GM19099 (cell line): ENCODE results near the gene ARL4D.

ENCODE experiments used
- POLR2A ChIP-seq: IDR thresholded peaks from 3 replicates; pipeline ENCODE4 v1.6.1; 2011; ENCODE audit warnings: low read depth; ENCODE audit not compliant: insufficient read length; ENCODE audit errors: extremely low read depth

ARL4D gene

DNA sequence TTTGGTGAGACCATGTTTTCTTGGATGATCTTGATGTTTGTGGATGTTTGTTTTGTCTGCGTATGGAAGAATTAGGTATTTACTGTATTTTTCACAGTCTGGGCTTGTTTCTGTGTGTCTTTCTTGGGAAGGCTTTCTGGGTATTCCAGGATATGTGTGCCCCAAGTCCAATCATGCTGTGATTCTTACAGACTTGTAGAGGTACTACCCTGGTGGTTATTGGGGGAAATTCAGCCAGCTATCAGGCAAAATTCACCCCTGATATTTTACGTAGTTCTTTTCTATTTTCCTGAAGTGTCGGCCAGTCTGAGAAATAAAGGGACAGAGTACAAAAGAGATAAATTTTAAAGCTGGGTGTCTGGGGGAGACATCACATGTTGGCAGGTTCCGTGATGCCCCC lies 33.4 kb upstream of the ARL4D start:
- no peak for TF ChIP-seq POLR2A

DNA sequence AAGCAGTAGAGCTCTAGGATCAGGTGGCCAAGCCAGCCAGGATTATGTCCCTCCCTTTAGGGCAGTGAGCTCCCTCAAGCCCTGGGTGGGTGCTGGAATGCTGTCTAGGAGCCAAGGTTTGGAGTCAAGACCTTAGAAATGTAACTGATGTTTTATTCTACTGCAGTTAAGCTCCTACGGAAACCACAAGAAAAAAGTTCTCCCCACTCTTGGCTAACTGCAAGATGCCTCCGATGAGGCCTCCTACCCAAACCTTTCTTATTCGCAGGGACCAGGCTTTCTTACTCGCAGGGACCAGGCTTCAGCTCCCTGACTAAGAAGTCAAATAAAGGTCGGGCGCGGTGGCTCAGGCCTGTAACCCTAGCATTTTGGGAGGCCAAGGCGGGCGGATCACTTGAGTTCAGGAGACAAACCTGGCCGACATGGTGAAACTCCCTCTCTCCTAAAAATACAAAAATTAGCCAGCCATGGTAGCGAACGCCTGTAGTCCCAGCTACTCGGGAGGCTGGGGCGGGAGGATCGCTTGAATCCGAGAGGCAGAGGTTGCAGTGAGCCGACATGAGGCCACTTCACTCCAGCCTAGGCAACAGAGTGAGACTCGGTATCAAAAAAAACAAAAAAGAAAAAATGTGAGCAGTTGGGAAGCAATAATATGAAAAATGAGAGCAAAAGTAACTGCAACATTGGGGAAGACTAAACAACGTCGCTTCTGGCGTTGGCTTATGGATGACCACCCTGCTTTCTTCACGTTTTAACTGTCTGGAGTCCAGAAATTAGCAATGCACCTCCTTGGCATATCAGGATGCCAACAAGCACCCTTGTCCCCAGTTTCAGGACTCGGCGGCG lies 31.7 kb upstream of the ARL4D start:
- no peak for TF ChIP-seq POLR2A

DNA sequence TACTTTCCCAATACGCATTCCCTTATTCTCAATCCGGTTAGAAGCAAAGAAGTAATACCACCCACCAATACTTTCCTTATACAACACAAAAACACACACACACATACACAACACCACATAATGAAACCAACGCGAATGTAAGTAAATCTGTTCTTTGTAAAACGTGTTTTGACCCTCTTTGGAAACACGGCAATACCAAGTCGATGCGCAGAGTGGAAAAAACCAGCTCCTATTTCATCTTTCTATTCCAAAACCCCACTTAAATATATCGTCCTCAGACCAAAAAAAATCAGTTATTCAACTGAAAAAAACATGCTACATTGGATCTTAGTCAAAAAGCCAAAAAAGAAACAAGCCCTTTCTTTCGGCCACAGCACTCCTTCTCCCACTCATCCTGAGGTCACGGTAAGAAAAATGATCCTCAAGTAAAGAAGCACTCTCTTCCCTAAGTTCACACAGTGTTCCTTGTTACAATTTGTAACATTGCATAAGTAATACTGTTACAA lies 31.0 kb upstream of the ARL4D start:
- peak; percentile 100 for TF ChIP-seq POLR2A

DNA sequence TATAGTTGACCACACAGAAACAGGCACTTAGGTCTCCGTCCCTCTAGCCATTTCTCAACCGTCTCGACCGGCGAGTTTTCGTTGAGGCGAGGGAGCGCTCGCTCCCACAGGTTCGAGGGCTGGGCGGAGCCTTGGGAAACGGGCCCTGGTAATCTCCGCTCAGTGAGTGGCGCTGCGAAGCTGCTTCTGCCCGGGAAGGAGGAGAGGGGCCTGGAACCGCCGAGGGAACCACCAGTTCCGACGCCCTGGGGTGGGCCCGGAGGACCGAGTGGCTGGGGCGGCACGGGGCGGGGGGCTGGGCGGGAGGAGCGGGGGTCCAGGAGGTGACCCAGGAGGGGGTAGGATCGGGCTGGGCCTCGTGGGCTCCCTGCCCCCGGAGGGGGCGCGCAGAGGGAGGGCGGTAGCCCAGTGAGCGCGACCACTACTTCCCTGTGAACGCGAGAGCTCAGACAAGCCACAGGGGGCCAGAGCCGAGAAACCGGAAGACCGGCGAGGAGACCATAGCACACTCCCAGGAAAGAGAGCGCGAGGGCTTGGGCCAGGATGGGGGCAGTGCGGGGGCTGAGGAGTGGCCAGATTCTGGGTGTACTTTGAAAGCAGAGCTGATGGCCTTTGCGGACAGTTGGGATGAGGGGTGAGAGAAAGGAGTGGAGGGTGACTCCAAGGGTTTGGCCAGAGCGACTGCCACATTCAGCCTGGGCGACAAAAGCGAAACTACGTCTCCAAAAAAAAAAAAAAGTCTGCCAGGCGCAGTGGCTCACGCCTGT lies 29.9 kb upstream of the ARL4D start:
- peak; percentile 67 for TF ChIP-seq POLR2A

DNA sequence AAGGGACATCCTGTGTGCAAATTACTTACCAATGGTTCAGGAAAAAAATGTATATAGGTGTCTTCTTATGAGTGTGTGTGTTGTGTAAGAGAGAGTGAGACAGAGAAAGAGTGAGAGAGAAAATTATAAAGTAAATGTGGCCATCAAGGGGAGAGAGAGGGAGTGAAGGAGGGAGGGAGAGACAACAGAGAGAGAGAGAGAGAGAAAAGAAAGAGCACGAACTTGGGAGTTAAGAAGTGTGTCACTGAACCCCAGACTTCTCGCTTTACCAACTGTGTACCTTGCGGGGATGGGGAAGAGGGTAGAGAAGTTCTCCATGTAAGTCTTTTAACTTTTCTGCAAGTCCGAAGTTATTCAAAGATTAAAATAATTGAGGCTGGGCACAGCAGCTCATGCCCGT lies 28.8 kb upstream of the ARL4D start:
- no peak for TF ChIP-seq POLR2A

DNA sequence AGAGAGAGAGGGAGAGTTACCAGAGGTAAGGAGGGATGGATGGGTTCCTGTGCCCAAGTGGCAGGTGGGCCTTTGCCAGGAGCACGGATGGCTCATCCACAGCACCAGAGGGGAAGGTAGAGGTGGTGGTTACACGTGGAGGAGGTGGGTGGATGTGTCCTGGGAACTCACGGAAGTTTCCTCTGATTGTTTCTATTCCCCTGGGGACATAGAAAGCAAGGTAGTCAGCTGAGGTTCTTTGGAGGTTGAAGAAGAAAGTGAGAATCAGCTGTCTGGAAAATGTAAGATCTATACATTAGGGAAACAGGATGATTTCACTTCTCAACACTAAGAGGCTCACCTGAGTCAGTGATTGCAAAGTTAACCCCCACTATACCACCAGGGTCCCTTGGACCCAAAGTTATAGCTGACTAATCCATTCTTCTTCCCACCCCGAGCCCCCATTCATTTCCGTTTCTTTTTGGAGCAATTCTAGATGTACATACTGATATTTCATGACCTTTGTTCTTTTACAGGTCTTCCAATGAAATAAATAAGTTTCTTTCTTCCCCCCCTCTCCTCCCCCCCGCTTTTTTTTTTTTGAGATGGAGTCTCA lies 27.5 kb upstream of the ARL4D start:
- no peak for TF ChIP-seq POLR2A

DNA sequence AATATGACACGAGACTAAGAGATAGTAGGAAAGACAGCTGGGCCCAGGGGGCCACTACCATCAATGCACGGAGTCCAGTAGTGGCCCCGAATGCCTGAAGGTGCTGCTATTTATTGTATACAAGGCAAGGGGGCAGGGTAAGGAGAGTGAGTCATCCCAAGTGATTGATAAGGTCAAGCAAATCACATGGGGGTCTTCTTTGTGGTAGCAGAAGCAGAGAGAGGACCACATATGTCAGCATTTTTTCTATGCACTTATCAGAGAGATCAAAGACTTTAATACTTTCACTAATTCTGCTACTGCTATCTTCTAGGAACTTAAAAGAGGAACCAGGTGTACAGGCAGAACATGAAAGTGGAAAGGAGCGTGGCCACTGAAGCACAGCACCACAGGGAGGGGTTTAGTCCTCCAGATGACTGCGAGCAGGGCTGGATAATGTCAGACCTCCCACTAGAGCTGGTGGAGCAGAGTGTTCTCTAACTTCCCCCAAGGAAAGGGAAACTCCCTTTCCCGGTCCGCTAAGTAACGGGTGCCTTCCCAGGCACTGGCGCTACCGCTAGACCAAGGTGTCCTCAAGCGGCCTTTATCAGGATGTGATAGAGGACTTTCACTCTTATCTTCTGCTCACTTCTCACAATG lies 26.4 kb upstream of the ARL4D start:
- TF ChIP-seq POLR2A, result no peak

DNA sequence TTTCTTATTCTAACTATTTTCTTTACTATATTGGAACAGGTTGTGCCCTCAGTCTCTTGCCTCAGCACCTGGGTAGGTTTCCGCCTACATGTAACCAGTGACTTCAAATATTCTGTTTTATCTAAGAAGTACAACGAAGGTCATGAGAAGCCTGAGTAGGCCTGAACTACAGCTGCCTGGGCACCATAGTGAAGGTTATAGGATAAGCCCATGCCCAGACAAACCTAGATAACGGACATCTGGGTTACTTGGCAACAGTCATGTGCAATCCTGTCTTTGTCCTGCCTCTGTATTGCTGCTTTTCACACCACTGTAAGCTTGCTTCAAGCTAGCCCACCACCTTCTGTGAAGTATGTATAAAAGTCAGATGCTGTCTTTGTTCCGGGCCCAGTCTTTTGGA lies 25.4 kb upstream of the ARL4D start:
- TF ChIP-seq POLR2A, result no peak

DNA sequence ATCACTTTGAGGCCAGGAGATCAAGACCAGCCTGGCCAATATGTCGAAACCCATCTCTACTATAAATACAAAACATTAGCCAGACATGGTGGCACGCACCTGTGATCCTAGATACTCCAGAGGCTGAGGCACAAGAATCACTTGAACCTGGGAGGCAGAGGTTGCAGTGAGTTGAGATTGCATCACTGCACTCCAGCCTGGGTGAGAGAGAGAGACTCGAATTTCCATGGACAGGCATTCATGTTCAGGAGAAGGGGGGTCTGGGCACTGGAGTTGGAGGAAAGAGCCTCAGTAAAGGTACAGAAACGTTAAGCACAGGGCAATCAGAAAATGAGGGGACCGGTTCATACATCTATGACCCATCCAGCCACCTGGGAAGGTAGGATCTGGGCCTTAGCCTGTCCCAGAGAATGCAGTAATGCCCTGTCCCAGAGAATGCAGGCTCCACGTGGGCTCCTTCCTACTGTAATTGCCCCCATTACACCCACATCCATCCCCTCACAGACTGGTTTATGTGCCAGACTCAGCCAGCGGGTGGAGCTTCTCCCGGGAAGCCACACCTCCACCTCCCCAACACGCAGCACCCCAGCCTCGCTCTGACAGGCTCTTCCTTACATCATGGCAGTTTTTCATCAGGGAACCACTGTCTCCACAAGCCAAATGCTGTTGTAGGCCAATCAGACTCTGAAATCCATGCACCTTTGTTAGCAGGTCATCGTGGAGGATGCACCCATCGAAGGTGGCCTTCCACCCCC lies 21.6 kb upstream of the ARL4D start:
- no peak for TF ChIP-seq POLR2A

DNA sequence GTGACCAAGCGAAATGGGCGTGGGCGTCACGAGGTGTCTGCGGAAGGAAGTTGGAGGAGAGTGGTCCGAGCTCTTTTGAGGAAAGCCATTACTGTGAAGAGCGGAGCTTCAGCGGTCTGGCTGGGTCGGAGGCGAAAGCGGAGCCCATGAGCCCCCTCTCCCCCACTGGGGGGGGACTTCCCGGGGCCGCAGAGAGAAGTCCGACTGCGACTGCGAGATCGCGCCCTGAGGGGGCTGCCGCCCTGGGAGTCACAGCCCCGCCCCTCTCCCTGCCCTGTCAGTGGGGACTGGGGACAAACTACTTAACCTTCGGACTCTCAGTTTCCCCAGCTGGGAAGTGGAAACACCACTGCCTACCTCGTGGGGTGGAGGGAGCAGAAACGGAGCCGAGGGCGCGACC lies 20.0 kb upstream of the ARL4D start:
- TF ChIP-seq POLR2A, result no peak

DNA sequence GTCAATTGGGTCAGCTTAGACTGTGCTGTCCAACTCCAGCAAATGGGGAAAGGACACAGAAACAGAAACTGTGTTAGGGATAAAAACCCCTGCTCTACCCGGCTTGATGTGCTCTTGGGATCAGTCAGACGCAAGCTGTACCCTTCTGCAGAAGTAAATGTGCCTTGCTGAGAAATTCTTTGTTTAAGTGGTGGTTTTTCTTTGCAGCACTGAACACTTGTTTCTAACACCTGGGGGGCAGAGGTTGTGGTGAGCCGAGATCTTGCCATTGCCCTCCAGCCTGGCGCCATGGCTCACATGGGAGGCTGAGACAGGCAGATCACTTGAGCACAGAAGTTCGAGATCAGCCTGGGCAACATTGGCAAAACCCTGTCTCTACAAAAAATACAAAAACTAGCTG lies 18.5 kb upstream of the ARL4D start:
- no peak for TF ChIP-seq POLR2A

DNA sequence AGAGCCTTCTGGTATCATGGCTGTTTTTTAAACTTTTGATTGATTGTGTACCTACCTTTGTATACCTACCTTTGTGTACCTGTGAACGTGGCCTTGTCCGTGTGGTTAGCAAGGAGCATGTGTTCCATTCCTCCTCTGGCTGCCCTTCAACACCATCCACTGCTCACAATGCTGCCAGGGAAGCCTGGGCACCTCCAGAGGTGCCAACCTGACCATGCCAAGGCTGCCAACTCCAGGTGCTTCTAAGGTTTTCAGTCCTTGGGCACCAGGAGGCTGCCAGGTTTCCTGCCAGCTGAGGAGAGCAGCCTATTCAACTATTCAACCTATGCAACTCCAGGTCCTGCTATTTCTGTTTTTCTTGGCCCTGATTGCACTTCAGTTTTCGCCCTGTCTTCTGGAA lies 17.6 kb upstream of the ARL4D start:
- TF ChIP-seq POLR2A, result no peak

DNA sequence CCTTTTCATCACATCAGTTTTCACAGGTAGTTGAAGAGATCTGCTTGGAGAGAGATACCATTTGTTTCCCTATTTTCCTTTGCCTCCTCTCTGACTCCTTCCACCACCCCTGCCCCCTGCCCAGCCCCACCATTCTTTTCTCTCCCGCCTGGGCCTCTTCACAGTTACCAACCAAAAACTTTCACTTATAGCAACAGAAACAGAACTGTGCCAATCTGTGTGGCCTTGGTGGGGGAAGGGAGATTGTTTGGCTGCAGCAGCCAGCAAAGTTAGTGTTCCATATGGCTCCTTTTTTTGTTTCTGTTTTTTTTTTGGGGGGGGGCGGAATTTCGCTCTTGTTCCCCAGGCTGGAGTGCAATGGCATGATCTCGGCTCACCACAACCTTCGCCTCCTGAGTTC lies 17.2 kb upstream of the ARL4D start:
- no peak for TF ChIP-seq POLR2A

DNA sequence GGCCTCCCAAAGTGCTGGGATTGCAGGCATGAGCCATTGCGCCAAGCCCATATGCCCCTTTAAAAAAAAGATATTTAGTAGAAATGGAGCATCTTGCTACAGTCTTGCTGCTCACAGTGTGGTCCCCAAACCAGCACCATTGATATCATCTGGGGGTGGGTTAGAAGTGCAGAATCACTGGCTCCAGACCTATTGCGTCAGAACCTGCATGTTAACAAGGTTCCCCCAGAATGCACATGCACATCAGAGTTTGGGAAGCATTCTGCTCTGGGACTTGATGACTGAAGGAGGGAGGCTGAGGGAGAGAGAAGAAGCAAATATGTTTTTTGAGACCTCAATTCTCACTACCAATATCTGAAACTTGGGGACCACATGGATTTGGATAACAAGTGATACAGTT lies 16.0 kb upstream of the ARL4D start:
- no peak for TF ChIP-seq POLR2A
